Stimulated activated CD8-positive, alpha-beta memory T cell treated with anti-CD3 and anti-CD28 coated beads, Interleukin-12 subunit alpha, Interleukin-12 subunit beta, amount 100 ng/mL, for 1 hour (primary cell): ENCODE measurements around the gene ITPA.

Experiments used
- DNase-seq: peaks from one replicate; pipeline ENCODE4 v3.0.0-alpha.2; 2020; ENCODE audit warnings: low read depth

Gene ITPA

GRCh38 chr20:3209257-3209945 lies at the start of gene ITPA:
ITPA (plus strand) TSS chr20:3209498; CDS start chr20:3209552, 54 bp downstream.
- DNase-seq = peak; percentile 49

GRCh38 chr20:3160418-3160817 lies 48.9 kb upstream of the ITPA start:
- DNase-seq = no peak

GRCh38 chr20:3161316-3162079 lies 47.8 kb upstream of the ITPA start:
- no peak for DNase-seq

- no peak for DNase-seq
Observed at GRCh38 chr20:3162080-3162611, 47.2 kb upstream of the ITPA start.

- DNase-seq = no peak
Observed at GRCh38 chr20:3163099-3164042, 45.9 kb upstream of the ITPA start.

- no peak for DNase-seq
Observed at GRCh38 chr20:3164043-3164762, 45.1 kb upstream of the ITPA start.

- DNase-seq = no peak
Observed at GRCh38 chr20:3164763-3165410, 44.4 kb upstream of the ITPA start.

GRCh38 chr20:3165473-3166337 lies 43.6 kb upstream of the ITPA start:
- no peak for DNase-seq

- no peak for DNase-seq
Observed at GRCh38 chr20:3166338-3166912, 42.9 kb upstream of the ITPA start.

GRCh38 chr20:3166913-3167342 lies 42.4 kb upstream of the ITPA start:
- no peak for DNase-seq

- DNase-seq = no peak
Observed at GRCh38 chr20:3167738-3168078, 41.6 kb upstream of the ITPA start.

GRCh38 chr20:3168079-3168828 lies 41.0 kb upstream of the ITPA start:
- DNase-seq = no peak

GRCh38 chr20:3168829-3169590 lies 40.3 kb upstream of the ITPA start:
- DNase-seq = no peak

- DNase-seq = no peak
Observed at GRCh38 chr20:3171391-3172125, 37.7 kb upstream of the ITPA start.

- DNase-seq = no peak
Observed at GRCh38 chr20:3172126-3172932, 37.0 kb upstream of the ITPA start.

GRCh38 chr20:3172933-3173609 lies 36.2 kb upstream of the ITPA start, which contains the start of gene LZTS3:
LZTS3 (minus strand) TSS chr20:3173549; CDS start chr20:3167163, 6,386 bp downstream.
- peak; percentile 76 for DNase-seq
